Endothelial cell of umbilical vein (primary cell): Measurements from ENCODE around the gene RNF40. TPM values are rescaled to one million over a fixed set of nuclear protein-coding genes. Genes with fewer than 3 reads are reported as not detected.

Experiments
- BruUV-seq: library from RNA; stranded (reverse); fragments of 400-500 nt; replicated peaks from 2 replicates; lab custom pipeline; 2021; lab: Mats Ljungman, UMichigan
- CTCF ChIA-PET: fragments of 300-600, 350-600 bp; sonication (Branson Sonifier 250); formaldehyde crosslinking; loops from one replicate; lab custom pipeline; 2021; ENCODE audit warnings: antibody characterized with exemption, inconsistent platforms; lab: Charles Lee
- POLR2A ChIA-PET: fragments of 300-600, 350-600 bp; sonication (Branson Sonifier 250); formaldehyde crosslinking; loops from one replicate; lab custom pipeline; 2021; ENCODE audit warnings: antibody characterized with exemption, inconsistent platforms; lab: Charles Lee
- DNase-seq: peaks from one replicate; pipeline ENCODE4 v3.0.0-alpha.2; 2011; ENCODE audit warnings: low read depth, low spot score
- FAIRE-seq: peaks from 2 replicates; lab custom pipeline; 2011; peaks lifted over from hg19 to GRCh38; lab: Jason Lieb, UNC
- H2AFZ ChIP-seq: 2 replicates; pipeline ENCODE4 v1.6.0; 2012; ENCODE audit warnings: low read depth, low read length, control low read depth, inconsistent platforms
- H3K27ac ChIP-seq: 2 replicates; pipeline ENCODE4 v1.5.1; 2011; ENCODE audit warnings: low read depth, mild to moderate bottlenecking, control low read depth, low read length, moderate library complexity; ENCODE audit not compliant: insufficient read depth
- H3K27me3 ChIP-seq, 2 experiments: 2 replicates each; pipeline versions ENCODE4 v1.6.0 to v1.6.1; 2011; ENCODE audit warnings: low read length in 2 of 2, mixed read lengths in 1 of 2; ENCODE audit not compliant: control insufficient read depth in 2 of 2, insufficient read depth in 2 of 2
- H3K36me3 ChIP-seq, 2 experiments: 2 replicates in 1 of 2; 3 replicates in 1 of 2; pipeline ENCODE4 v1.5.1; 2011; ENCODE audit warnings: low read length in 2 of 2, mild to moderate bottlenecking in 1 of 2, moderate library complexity in 1 of 2; ENCODE audit not compliant: control insufficient read depth in 2 of 2, insufficient read depth in 2 of 2; ENCODE audit errors: extremely low read depth in 1 of 2
- H3K4me1 ChIP-seq: 3 replicates; pipeline ENCODE4 v1.5.1; 2011; ENCODE audit warnings: mild to moderate bottlenecking, low read length; ENCODE audit not compliant: control insufficient read depth, insufficient read depth; ENCODE audit errors: extremely low read depth
- H3K4me2 ChIP-seq: 2 replicates; pipeline ENCODE4 v1.6.1; 2011; ENCODE audit warnings: low read length, control low read depth, mixed read lengths; ENCODE audit not compliant: insufficient read depth
- H3K4me3 ChIP-seq, 3 experiments: fragments of 200-600 bp in 1 of 3; sonication (generic), shearing (Covaris generic) in 1 of 3; replicated peaks in 1 of 3; 2 replicates each; pipeline ENCODE4 v1.5.1; 2011 to 2016; ENCODE audit warnings: control low read depth in 3 of 3, low read length in 3 of 3, mild to moderate bottlenecking in 2 of 3, inconsistent platforms in 1 of 3, low read depth in 1 of 3, moderate library complexity in 1 of 3; ENCODE audit not compliant: insufficient read depth in 1 of 3
- H3K79me2 ChIP-seq: 2 replicates; pipeline ENCODE4 v1.6.0; 2012; ENCODE audit warnings: low read length, inconsistent platforms; ENCODE audit not compliant: control insufficient read depth, insufficient read depth
- H3K9ac ChIP-seq: replicated peaks from 2 replicates; pipeline ENCODE3; 2011; ENCODE audit warnings: low read length, control low read depth; ENCODE audit not compliant: insufficient read depth; ENCODE audit errors: extremely low read depth
- H3K9me1 ChIP-seq: replicated peaks from 3 replicates; pipeline ENCODE4 v1.6.0; 2011; ENCODE audit warnings: mild to moderate bottlenecking, low read length; ENCODE audit not compliant: control insufficient read depth, insufficient read depth; ENCODE audit errors: extremely low read depth
- H3K9me3 ChIP-seq: replicated peaks from 2 replicates; pipeline ENCODE4 v1.5.1; 2012; ENCODE audit warnings: low read length, inconsistent platforms; ENCODE audit not compliant: control insufficient read depth, insufficient read depth
- H4K20me1 ChIP-seq: replicated peaks from 2 replicates; pipeline ENCODE3; 2011; ENCODE audit warnings: mild to moderate bottlenecking, low read length; ENCODE audit not compliant: control insufficient read depth, insufficient read depth; ENCODE audit errors: extremely low read depth
- CTCF ChIP-seq, 2 donors: IDR thresholded peaks; 1 replicate in 1 of 2; 2 replicates in 1 of 2; pipeline ENCODE4 v1.5.1; 2011; ENCODE audit warnings: low read length in 2 of 2, mild to moderate bottlenecking in 2 of 2, moderate library complexity in 2 of 2, control low read depth in 1 of 2, inconsistent platforms in 1 of 2, low read depth in 1 of 2; ENCODE audit not compliant: insufficient read depth in 1 of 2; ENCODE audit errors: extremely low read depth in 1 of 2
- EZH2 ChIP-seq: IDR thresholded peaks from 2 replicates; pipeline ENCODE4 v1.6.1; 2012; ENCODE audit warnings: borderline replicate concordance, low read depth, mild to moderate bottlenecking, moderate library complexity, low read length, inconsistent platforms; ENCODE audit not compliant: severe bottlenecking
- FOS ChIP-seq: IDR thresholded peaks from 2 replicates; pipeline ENCODE4 v1.6.1; 2011; ENCODE audit warnings: mild to moderate bottlenecking, low read length, moderate library complexity, borderline replicate concordance; ENCODE audit not compliant: insufficient read depth
- GATA2 ChIP-seq: IDR thresholded peaks from 2 replicates; pipeline ENCODE4 v1.7.0; 2011; ENCODE audit warnings: low read depth, mild to moderate bottlenecking, moderate library complexity, mixed read lengths, low read length; ENCODE audit not compliant: insufficient read length, insufficient read depth
- JUN ChIP-seq: IDR thresholded peaks from 2 replicates; pipeline ENCODE4 v1.6.1; 2011; ENCODE audit warnings: borderline replicate concordance, low read depth; ENCODE audit not compliant: insufficient read length, insufficient read depth
- MAX ChIP-seq: IDR thresholded peaks from 2 replicates; pipeline ENCODE4 v1.6.1; 2011; ENCODE audit not compliant: insufficient read depth, insufficient read length
- MYC ChIP-seq: IDR thresholded peaks from one replicate; pipeline ENCODE4 v1.6.1; 2011; ENCODE audit warnings: mild to moderate bottlenecking, low read depth, low read length
- POLR2A ChIP-seq: IDR thresholded peaks from 2 replicates; pipeline ENCODE4 v1.6.1; 2012; ENCODE audit warnings: low read depth, mild to moderate bottlenecking, control low read depth, low read length
- POLR2AphosphoS5 ChIP-seq: IDR thresholded peaks from 2 replicates; pipeline ENCODE4 v1.6.1; 2012; ENCODE audit warnings: low read depth, mild to moderate bottlenecking, control low read depth, low read length, moderate library complexity; ENCODE audit not compliant: insufficient read depth
- dilution Hi-C: fragments of 300-500 bp; cut with MboI; formaldehyde crosslinking; loops from one replicate; pipeline ENCODE4 v1.15.0; 2019; ENCODE audit warnings: low sequenced_read_pairs; ENCODE audit not compliant: extremely low pct_ligation_motif_present
- intact Hi-C: fragments of 100-400 bp; cut with micrococcal nuclease; formaldehyde crosslinking; loops from one replicate; pipeline ENCODE4 v1.10.0; 2022
- polyA plus RNA-seq, 4 experiments: library from polyadenylated mRNA; depleted of rRNA in 3 of 4; stranded (reverse) in 3 of 4; unstranded in 1 of 4; fragments of >200 nt; gene quantifications; 2 replicates each; pipeline versions ENCODE4 v1.2.1 to v1.2.3, GENCODE V29; 2011 to 2012; ENCODE audit warnings: missing spikeins in 1 of 4
- total RNA-seq: library from RNA; stranded (reverse); gene quantifications from 2 replicates; pipeline ENCODE4 v1.2.3, GENCODE V29; 2021

RNF40 gene
- total and polyA plus RNA-seq, 2 donors (not counting 3 experiments of a cell fraction or from before 2014, with no cell fraction given) = 60.5 to 102 TPM

- Histone ChIP-seq H3K27ac (peak overlapping the region; percentile 30), H3K27me3 (no peaks in the 10 kb centered on the region), H3K9me3 (no peaks in the 10 kb centered on the region), H3K4me3 (peak overlapping the region; percentile 2 to 75 (median 43)), H2AFZ (peak overlapping the region; percentile 58), H3K4me1 (peaks cover 15% of the 10 kb centered on the region), H3K9ac (peak overlapping the region; percentile 3), H3K36me3 (peaks cover 11 to 24% of the 10 kb centered on the region in 2 experiments), H3K79me2 (peaks cover 22% of the 10 kb centered on the region), H4K20me1 (no peaks in the 10 kb centered on the region), H3K4me2 (peak overlapping the region; percentile 67), H3K9me1 (no peaks in the 10 kb centered on the region)
- intact Hi-C loops (loop anchor here (5.0 kb wide), 1 partner anchor 161 kb away; the partner anchor contains the start of gene FBXL19), dilution Hi-C loops (no loop called here)
- ChIA-PET POLR2A (no interaction called here), CTCF (interaction anchor here (0.5 to 1.3 kb wide), 3 partner anchors 8 to 110 kb away, joined by 3 to 4 read pairs (median 3); no protein-coding TSS in a partner anchor)
- DNase-seq = no peak
- TF ChIP-seq CTCF (IDR thresholded peaks at IDR 0.05; ENCODE audit: extremely low read depth in 1 of 2, insufficient read depth in 1 of 2, low read depth in 1 of 2, low read length in 2 of 2) (no peak), FOS (no peak), GATA2 (no peak), MAX (no peak), MYC (no peak), POLR2A (no peak), EZH2 (no peak), POLR2AphosphoS5 (no peak), JUN (no peak)
- FAIRE-seq = no peak
- TSS peak; percentile 44 for BruUV-seq
Measured at GRCh38 chr16:30760577-30761426, 1.3 kb upstream of the RNF40 start.
